Parathyroid adenoma (tissue), 2 donors: ENCODE measurements around the gene KRT33B.
"Not testable (repeated sequence)": the region's sequence is repeated elsewhere in the genome, so short reads cannot be mapped to it uniquely, and the experiment has no call there.

Source experiments
- H2AFZ ChIP-seq: fragments of 300-600 bp; sonication (generic); one replicate; pipeline ENCODE4 v1.7.0; 2017; ENCODE audit warnings: antibody characterized with exemption, mild to moderate bottlenecking
- H3K27ac ChIP-seq: fragments of 300-600 bp; sonication (generic); one replicate; pipeline ENCODE4 v1.7.0; 2017
- H3K27me3 ChIP-seq: fragments of 300-600 bp; sonication (generic); one replicate; pipeline ENCODE4 v1.7.0; 2017; ENCODE audit warnings: low read length; ENCODE audit not compliant: control insufficient read depth, insufficient read depth
- H3K36me3 ChIP-seq: fragments of 300-600 bp; sonication (generic); one replicate; pipeline ENCODE4 v1.7.0; 2017; ENCODE audit warnings: low read length; ENCODE audit not compliant: control insufficient read depth, insufficient read depth
- H3K4me1 ChIP-seq: fragments of 300-600 bp; sonication (generic); one replicate; pipeline ENCODE4 v1.7.0; 2017; ENCODE audit warnings: control low read depth
- H3K4me2 ChIP-seq: fragments of 300-600 bp; sonication (generic); one replicate; pipeline ENCODE4 v1.7.0; 2017; ENCODE audit warnings: low read length
- H3K4me3 ChIP-seq: fragments of 300-600 bp; sonication (generic); one replicate; pipeline ENCODE4 v1.7.0; 2017; ENCODE audit warnings: low read depth, low read length
- H3K79me2 ChIP-seq: fragments of 300-600 bp; sonication (generic); one replicate; pipeline ENCODE4 v1.7.0; 2017; ENCODE audit warnings: control low read depth
- H3K9ac ChIP-seq: fragments of 300-600 bp; sonication (generic); one replicate; pipeline ENCODE4 v1.7.0; 2017; ENCODE audit warnings: mild to moderate bottlenecking
- H3K9me3 ChIP-seq: fragments of 300-600 bp; sonication (generic); one replicate; pipeline ENCODE4 v1.7.0; 2017; ENCODE audit warnings: low read length; ENCODE audit not compliant: control insufficient read depth
- CTCF ChIP-seq: fragments of 300-600 bp; sonication (generic); IDR thresholded peaks from one replicate; pipeline ENCODE4 v1.7.0; 2017; ENCODE audit warnings: antibody characterized with exemption, mild to moderate bottlenecking
- donor health status: primary hyperparathyroidism.

KRT33B gene

DNA sequence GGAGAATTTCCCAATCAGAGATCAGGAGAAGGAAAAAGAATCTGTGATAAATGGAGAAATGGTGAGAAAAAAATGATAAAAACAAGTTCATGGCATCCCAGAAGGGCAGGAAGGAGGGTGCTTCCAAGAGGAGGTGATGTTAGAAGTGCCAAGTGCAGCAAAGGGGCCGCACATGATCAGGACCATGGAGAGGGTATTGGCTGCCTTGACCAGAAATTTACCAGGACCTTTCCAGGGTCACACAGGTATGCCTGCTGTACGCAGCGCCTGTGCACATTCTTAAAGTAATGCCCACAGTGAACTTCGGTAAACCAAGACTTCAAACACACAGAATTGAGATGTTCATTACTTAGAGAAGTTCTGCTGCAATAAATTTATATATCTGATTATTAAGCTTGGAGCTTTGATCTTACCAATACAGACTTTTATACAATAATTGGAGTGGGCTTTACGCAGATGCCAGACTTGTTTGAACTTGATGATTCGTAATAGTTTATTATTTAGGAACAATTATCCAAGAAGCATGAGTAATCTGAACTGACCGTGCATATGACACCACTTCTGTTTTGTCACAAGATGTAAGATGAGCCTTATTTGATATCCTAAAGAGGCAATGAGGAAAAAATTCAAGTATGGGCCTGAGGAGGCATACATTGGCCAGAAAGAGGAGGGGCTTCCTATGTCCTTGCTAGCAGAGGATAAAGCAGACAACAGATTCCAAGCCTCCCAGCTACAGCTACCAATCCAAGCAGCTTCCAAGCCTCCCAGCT lies 16.8 kb downstream of the KRT33B start:
- no peaks in the 10 kb centered on the region for H3K27me3 ChIP-seq
- no peaks in the 10 kb centered on the region for H3K36me3 ChIP-seq
- no peak for TF ChIP-seq CTCF
- no peak overlapping the region for H3K27ac ChIP-seq
- H3K4me1 ChIP-seq = no peaks in the 10 kb centered on the region
- H3K4me3 ChIP-seq = no peak overlapping the region
- no peak overlapping the region for H3K9ac ChIP-seq
- no peak overlapping the region for H2AFZ ChIP-seq
- no peaks in the 10 kb centered on the region for H3K9me3 ChIP-seq
- H3K4me2 ChIP-seq = no peak overlapping the region
- H3K79me2 ChIP-seq = no peaks in the 10 kb centered on the region

DNA sequence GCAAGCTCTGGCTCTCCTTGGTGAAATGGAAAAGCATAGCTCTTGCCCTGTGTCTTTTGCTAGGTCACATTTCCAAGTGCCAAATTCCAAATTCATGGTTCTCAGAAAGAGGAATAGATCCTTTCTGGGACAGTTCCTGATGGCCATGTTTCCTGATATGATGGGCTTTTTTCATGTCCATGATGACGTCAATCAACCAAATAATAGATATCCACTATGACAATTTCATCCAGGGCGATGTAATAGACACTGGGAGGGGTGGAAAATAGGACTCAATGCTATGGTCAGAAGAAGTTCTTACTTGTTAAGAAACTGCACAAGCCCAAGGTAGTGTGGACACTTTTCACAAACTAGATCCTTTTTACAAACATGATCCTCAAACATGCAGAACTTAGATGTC lies 18.4 kb downstream of the KRT33B start:
- no peak overlapping the region for H3K9ac ChIP-seq
- no peak overlapping the region for H2AFZ ChIP-seq
- no peaks in the 10 kb centered on the region for H3K79me2 ChIP-seq
- H3K4me2 ChIP-seq = no peak overlapping the region
- H3K27me3 ChIP-seq = no peaks in the 10 kb centered on the region
- TF ChIP-seq CTCF = no peak
- H3K4me3 ChIP-seq = no peak overlapping the region
- H3K4me1 ChIP-seq = no peaks in the 10 kb centered on the region
- no peak overlapping the region for H3K27ac ChIP-seq
- no peaks in the 10 kb centered on the region for H3K36me3 ChIP-seq
- H3K9me3 ChIP-seq = no peaks in the 10 kb centered on the region

- H3K4me3 ChIP-seq, H3K27ac ChIP-seq, H3K4me2 ChIP-seq, H3K27me3 ChIP-seq, H3K4me1 ChIP-seq, H3K9ac ChIP-seq, H2AFZ ChIP-seq, H3K9me3 ChIP-seq, H3K36me3 ChIP-seq, H3K79me2 ChIP-seq: not testable (repeated sequence)
Observed at GRCh38 chr17:41350381-41350878, 19.2 kb downstream of the KRT33B start, which contains the start of gene KRT33A. Gene KRT33A, minus strand, starts transcription at chr17:41350828. Its CDS starts 61 bp downstream, at chr17:41350767.

DNA sequence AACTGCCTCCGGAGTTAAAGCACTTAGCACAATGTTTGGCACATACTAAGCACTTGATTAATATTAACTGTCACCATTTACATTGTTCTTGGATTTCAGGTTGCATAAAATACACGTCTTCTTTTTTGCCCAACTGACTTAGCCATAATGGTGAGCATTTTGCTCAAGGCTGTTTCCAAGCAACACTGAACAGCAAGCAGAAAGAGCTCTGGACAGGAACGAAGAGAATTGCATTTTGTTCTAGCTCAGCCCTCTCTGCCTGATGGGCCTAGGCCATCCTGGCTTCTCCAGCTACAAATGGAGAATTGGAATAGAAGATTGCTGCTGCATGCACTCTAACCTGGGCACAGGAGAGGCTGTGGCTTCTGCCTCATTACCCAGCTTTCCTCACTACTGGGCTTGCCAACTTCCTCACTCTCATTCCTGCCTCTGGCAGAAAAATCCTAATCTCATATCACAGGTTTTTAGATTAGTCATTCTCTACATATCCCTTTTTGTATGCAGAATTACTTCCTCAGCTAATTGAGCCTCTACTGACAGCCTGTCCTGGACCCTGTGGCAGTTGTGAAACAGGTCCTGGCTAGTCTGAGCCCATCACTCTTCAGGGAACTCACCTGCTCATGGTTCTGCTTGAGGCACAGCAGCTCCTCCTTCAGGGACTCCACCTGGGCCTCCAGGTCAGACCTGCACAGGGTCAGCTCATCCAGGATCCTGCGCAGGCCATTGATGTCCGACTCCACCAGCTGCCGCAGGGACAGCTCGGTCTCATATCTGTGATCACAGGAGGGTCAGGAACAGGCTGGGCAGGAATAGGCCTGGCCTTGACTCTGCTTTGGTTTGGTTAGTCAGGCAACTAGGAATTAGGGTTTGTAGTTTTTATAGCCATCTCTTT lies 21.5 kb downstream of the KRT33B start:
- H2AFZ ChIP-seq = no peak overlapping the region
- no peaks in the 10 kb centered on the region for H3K4me1 ChIP-seq
- no peaks in the 10 kb centered on the region for H3K27me3 ChIP-seq
- H3K79me2 ChIP-seq = no peaks in the 10 kb centered on the region
- H3K9ac ChIP-seq = no peak overlapping the region
- H3K27ac ChIP-seq = no peak overlapping the region
- no peaks in the 10 kb centered on the region for H3K36me3 ChIP-seq
- no peak overlapping the region for H3K4me2 ChIP-seq
- H3K4me3 ChIP-seq = no peak overlapping the region
- H3K9me3 ChIP-seq = no peaks in the 10 kb centered on the region
- no peak for TF ChIP-seq CTCF

DNA sequence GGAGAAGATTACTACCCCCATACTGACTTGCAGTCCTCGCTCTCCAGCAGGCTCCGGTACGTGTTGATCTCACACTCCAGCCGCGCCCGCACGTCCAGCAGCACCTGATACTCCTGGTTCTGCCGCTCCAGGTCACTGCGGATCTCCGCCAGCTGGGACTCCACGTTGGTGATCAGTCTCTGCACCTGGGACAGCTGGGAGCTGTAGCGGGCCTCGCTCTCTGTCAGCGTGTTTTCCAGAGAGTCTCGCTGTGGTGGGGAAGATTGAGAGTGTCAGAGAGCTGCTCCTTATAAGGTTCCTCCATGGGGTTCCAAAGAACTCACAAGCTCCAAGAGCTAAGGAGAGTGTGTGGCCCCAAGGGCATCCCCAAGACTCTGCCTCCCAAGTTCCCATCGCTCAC lies 23.2 kb downstream of the KRT33B start:
- not testable (repeated sequence) for H3K4me1 ChIP-seq, H3K9ac ChIP-seq, H3K9me3 ChIP-seq, H3K4me2 ChIP-seq, H3K79me2 ChIP-seq, H3K27me3 ChIP-seq, H3K36me3 ChIP-seq, H3K4me3 ChIP-seq, H2AFZ ChIP-seq, H3K27ac ChIP-seq
